ENCODE results near the gene LOX. TPM values are rescaled to one million over a fixed set of nuclear protein-coding genes. Genes with fewer than 3 reads are reported as not detected.
A peak's percentile ranks its signal among the peaks of the same experiment; 100 is the strongest.
"Not testable (repeated sequence)": the region's sequence is repeated elsewhere in the genome, so short reads cannot be mapped to it uniquely, and the experiment has no call there.

The LOX gene
- total and polyA plus RNA-seq, 8 donors, result 23.2 to 59.1 (median 26.5) TPM

GRCh38 chr5:122099060-122099790 lies 21.2 kb upstream of the LOX start:
- no peak for DNase-seq
- no peak for ATAC-seq
- Histone ChIP-seq H3K9me3 (no peaks in the 10 kb centered on the region), H3K4me3 (no peak overlapping the region), H3K27me3 (no peaks in the 10 kb centered on the region), H3K4me1 (no peaks in the 10 kb centered on the region), H3K36me3 (no peaks in the 10 kb centered on the region), H3K27ac (no peak overlapping the region)
- no peak for TF ChIP-seq CTCF (IDR thresholded peaks at IDR 0.05)
- intact Hi-C loops (cut with DNase I), result no loop called here

GRCh38 chr5:122097391-122097790 lies 19.3 kb upstream of the LOX start:
- no peaks in the 10 kb centered on the region for H3K27me3 ChIP-seq
- H3K36me3 ChIP-seq, result no peaks in the 10 kb centered on the region
- no peaks in the 10 kb centered on the region for H3K9me3 ChIP-seq
- H3K4me3 ChIP-seq, result no peak overlapping the region
- DNase-seq, result no peak
- intact Hi-C loops (cut with DNase I), result no loop called here
- no peaks in the 10 kb centered on the region for H3K4me1 ChIP-seq
- no peak for TF ChIP-seq CTCF (IDR thresholded peaks at IDR 0.05)
- H3K27ac ChIP-seq, result no peak overlapping the region
- ATAC-seq, result no peak

GRCh38 chr5:122095158-122095557 lies 17.1 kb upstream of the LOX start:
- H3K4me1 ChIP-seq, result no peaks in the 10 kb centered on the region
- no peak overlapping the region for H3K4me3 ChIP-seq
- ATAC-seq (no peak), DNase-seq (no peak)
- H3K36me3 ChIP-seq, result no peaks in the 10 kb centered on the region
- H3K9me3 ChIP-seq, result no peaks in the 10 kb centered on the region
- intact Hi-C loops (cut with DNase I), result no loop called here
- no peaks in the 10 kb centered on the region for H3K27me3 ChIP-seq
- no peak for TF ChIP-seq CTCF (IDR thresholded peaks at IDR 0.05)
- H3K27ac ChIP-seq, result no peak overlapping the region

- H3K4me1 ChIP-seq; intact Hi-C loops (cut with DNase I); H3K4me3 ChIP-seq; ATAC-seq; H3K27ac ChIP-seq; DNase-seq; H3K9me3 ChIP-seq; H3K36me3 ChIP-seq; H3K27me3 ChIP-seq: not testable (repeated sequence)
These were observed 16.2 kb upstream of the LOX start for GRCh38 chr5:122094251-122094650.

- intact Hi-C loops (cut with DNase I), result no loop called here
- peak overlapping the region in 1 of 2 donors; percentile 40 for H3K27ac ChIP-seq
- ATAC-seq, result peak; percentile 19
These were observed 15.5 kb upstream of the LOX start for GRCh38 chr5:122093415-122094180.

More at GRCh38 chr5:122093415-122094180, 15.5 kb upstream of the LOX start:
- no peaks in the 10 kb centered on the region for H3K4me1 ChIP-seq
- TF ChIP-seq CTCF (IDR thresholded peaks at IDR 0.05), result no peak
- no peaks in the 10 kb centered on the region for H3K27me3 ChIP-seq
- no peaks in the 10 kb centered on the region for H3K9me3 ChIP-seq
- no peak for DNase-seq
- H3K4me3 ChIP-seq, result no peak overlapping the region
- H3K36me3 ChIP-seq, result no peaks in the 10 kb centered on the region

Data from left lung (tissue), 10 donors.